GM10266 (cell line): ENCODE measurements around the gene RBAK.

Experiments used
- DNase-seq: peaks from one replicate; pipeline ENCODE4 v3.0.0; 2012; ENCODE audit errors: extremely low spot score
- CTCF ChIP-seq: IDR thresholded peaks from 2 replicates; pipeline ENCODE4 v1.5.1; 2012; ENCODE audit warnings: mild to moderate bottlenecking, low read depth; ENCODE audit not compliant: control insufficient read depth, insufficient read depth; ENCODE audit errors: missing control alignments

Gene RBAK

GRCh38 chr7:5088906-5089305 is 43.2 kb downstream of the RBAK start:
- no peak for TF ChIP-seq CTCF
- no peak for DNase-seq

- DNase-seq, result no peak
Measured at GRCh38 chr7:5093948-5094347, 48.3 kb downstream of the RBAK start.

GRCh38 chr7:5094641-5095040 is 49.0 kb downstream of the RBAK start:
- no peak for TF ChIP-seq CTCF
- DNase-seq, result no peak

More at GRCh38 chr7:5093948-5094347, 48.3 kb downstream of the RBAK start:
- no peak for TF ChIP-seq CTCF

- no peak for TF ChIP-seq CTCF
- no peak for DNase-seq
Measured at GRCh38 chr7:5116359-5116758, 70.7 kb downstream of the RBAK start.

GRCh38 chr7:5117095-5117970 is 71.7 kb downstream of the RBAK start:
- no peak for DNase-seq
- TF ChIP-seq CTCF, result no peak
